ENCODE data around the gene YPEL2. TPM values are rescaled to one million over a fixed set of nuclear protein-coding genes. Genes with fewer than 3 reads are reported as not detected.

YPEL2 gene
- total RNA-seq, 1 experiment from 2014 or later = 2.2 TPM

GRCh38 chr17:59287891-59288290, 43.6 kb upstream of the YPEL2 start:
- Mint-ChIP-seq H3K4me1 (peaks cover 18% of the 10 kb centered on the region), H3K27me3 (ENCODE audit: low read depth) (peaks cover 97% of the 10 kb centered on the region), H3K9me3 (no peaks in the 10 kb centered on the region), H3K36me3 (peaks cover 2% of the 10 kb centered on the region; the same call in 1 of the 2 replicates), H3K4me3 (no peak overlapping the region), H3K27ac (no peak overlapping the region)
- no peak for DNase-seq (ENCODE audit: low spot score)
- no peak for ATAC-seq
- TF ChIP-seq SMAD3 (CRISPR knock-in tag; IDR thresholded peaks at IDR 0.05; ENCODE audit: borderline replicate concordance) = no peak
- no peak for TF ChIP-seq IRF2 (CRISPR knock-in tag; IDR thresholded peaks at IDR 0.05; ENCODE audit: borderline replicate concordance, low read depth)
- no peak for TF ChIP-seq ZNF532 (CRISPR knock-in tag; IDR thresholded peaks at IDR 0.05; ENCODE audit: borderline replicate concordance)
- TF ChIP-seq ZNF121 (CRISPR knock-in tag; IDR thresholded peaks at IDR 0.05) = no peak
- TF ChIP-seq, protein P1, sequence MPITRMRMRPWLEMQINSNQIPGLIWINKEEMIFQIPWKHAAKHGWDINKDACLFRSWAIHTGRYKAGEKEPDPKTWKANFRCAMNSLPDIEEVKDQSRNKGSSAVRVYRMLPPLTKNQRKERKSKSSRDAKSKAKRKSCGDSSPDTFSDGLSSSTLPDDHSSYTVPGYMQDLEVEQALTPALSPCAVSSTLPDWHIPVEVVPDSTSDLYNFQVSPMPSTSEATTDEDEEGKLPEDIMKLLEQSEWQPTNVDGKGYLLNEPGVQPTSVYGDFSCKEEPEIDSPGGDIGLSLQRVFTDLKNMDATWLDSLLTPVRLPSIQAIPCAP (CRISPR knock-in tag; IDR thresholded peaks at IDR 0.05) = no peak
- TF ChIP-seq AFF4 (CRISPR knock-in tag; IDR thresholded peaks at IDR 0.05; ENCODE audit: borderline replicate concordance) = no peak
- no peak for TF ChIP-seq ZNF671 (CRISPR knock-in tag; IDR thresholded peaks at IDR 0.05)
- no peak for TF ChIP-seq NFATC4 (CRISPR knock-in tag; IDR thresholded peaks at IDR 0.05)
- TF ChIP-seq SP1 (CRISPR knock-in tag; conservative IDR thresholded peaks at IDR 0.05) = no peak
- TF ChIP-seq NR1H2 (CRISPR knock-in tag; IDR thresholded peaks at IDR 0.05) = no peak
- no peak for TF ChIP-seq ATF1 (CRISPR knock-in tag; IDR thresholded peaks at IDR 0.05)
- TF ChIP-seq, protein P2, sequence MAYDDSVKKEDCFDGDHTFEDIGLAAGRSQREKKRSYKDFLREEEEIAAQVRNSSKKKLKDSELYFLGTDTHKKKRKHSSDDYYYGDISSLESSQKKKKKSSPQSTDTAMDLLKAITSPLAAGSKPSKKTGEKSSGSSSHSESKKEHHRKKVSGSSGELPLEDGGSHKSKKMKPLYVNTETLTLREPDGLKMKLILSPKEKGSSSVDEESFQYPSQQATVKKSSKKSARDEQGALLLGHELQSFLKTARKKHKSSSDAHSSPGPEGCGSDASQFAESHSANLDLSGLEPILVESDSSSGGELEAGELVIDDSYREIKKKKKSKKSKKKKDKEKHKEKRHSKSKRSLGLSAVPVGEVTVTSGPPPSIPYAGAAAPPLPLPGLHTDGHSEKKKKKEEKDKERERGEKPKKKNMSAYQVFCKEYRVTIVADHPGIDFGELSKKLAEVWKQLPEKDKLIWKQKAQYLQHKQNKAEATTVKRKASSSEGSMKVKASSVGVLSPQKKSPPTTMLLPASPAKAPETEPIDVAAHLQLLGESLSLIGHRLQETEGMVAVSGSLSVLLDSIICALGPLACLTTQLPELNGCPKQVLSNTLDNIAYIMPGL (CRISPR knock-in tag; IDR thresholded peaks at IDR 0.05) = no peak
- no peak for TF ChIP-seq GTF2I (CRISPR knock-in tag; conservative IDR thresholded peaks at IDR 0.05)
- TF ChIP-seq ZMAT4 (CRISPR knock-in tag; IDR thresholded peaks at IDR 0.05) = no peak
- no peak for TF ChIP-seq TEAD4 (CRISPR knock-in tag; IDR thresholded peaks at IDR 0.05)
- no peak for TF ChIP-seq MAX (CRISPR knock-in tag; IDR thresholded peaks at IDR 0.05)
- TF ChIP-seq ARID4B (CRISPR knock-in tag; IDR thresholded peaks at IDR 0.05; ENCODE audit: borderline replicate concordance) = no peak
- no peak for TF ChIP-seq ZNF512 (CRISPR knock-in tag; IDR thresholded peaks at IDR 0.05; ENCODE audit: borderline replicate concordance)
- no peak for TF ChIP-seq ZNF423 (CRISPR knock-in tag; IDR thresholded peaks at IDR 0.05)
- no peak for TF ChIP-seq RELA (CRISPR knock-in tag; IDR thresholded peaks at IDR 0.05; ENCODE audit: borderline replicate concordance)
- ChIA-PET POLR2A (no interaction called here), CTCF (no interaction called here)

All from WTC11 (cell line).